Measurements from ENCODE around the gene ALDH8A1. TPM values are rescaled to one million over a fixed set of nuclear protein-coding genes. Genes with fewer than 3 reads are reported as not detected.

The ALDH8A1 gene
- total and polyA plus RNA-seq, 2 of the 13 experiments (the other 11 are each of a cell fraction or from before 2014, with no cell fraction given): 1.1 to 3.4 TPM

DNA sequence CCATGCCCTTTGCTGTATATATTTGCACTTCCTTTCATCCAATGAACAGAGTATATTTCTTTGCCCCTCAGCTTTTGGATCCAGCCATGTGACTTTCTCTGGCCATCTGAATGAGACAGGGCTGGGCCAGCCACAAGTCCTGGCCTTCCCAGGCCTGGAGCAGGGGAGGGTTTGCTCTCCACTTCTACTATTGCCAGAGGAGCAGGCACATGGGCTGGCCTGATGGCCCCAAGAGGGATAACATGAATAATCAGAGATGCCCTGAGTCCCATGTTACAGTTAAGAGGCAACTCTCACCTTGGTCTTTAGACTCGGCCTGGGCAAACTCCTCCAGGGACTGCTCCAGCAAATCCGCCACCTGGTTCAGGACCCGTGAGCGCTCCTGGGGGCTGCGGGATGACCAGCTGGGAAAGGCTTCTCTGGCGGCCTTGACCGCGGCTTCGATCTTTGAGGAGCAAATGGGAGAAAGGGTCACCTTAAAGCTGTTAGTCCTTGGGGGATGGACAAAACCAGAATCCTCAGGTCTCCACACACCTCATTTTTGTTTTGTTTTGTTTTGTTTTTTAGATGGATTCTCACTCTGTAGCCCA is 6.3 kb downstream of the ALDH8A1 start:
- Histone ChIP-seq H3K4me2 (ENCODE audit: low read depth, low read length) (no peak overlapping the region), H3K79me2 (ENCODE audit: insufficient read depth, low read length) (no peaks in the 10 kb centered on the region), H2AFZ (ENCODE audit: low read length) (no peak overlapping the region), H4K20me1 (ENCODE audit: insufficient read depth, low read length) (no peaks in the 10 kb centered on the region), H3K4me3 (replicated peaks in 1 of 3; ENCODE audit: insufficient read depth in 1 of 3, low read depth in 2 of 3, low read length in 3 of 3) (no peak overlapping the region), H3K9me3 (ENCODE audit: low read length) (no peaks in the 10 kb centered on the region), H3K27ac (ENCODE audit: extremely low read length, insufficient read depth, low read length) (no peak overlapping the region), H3K27me3 (ENCODE audit: control insufficient read depth in 1 of 2, insufficient read depth in 2 of 2, low read length in 2 of 2) (no peaks in the 10 kb centered on the region), H3K9ac (ENCODE audit: insufficient read depth, low read depth, low read length) (no peak overlapping the region), H3K4me1 (ENCODE audit: insufficient read depth, low read length) (peaks cover 2% of the 10 kb centered on the region), H3K36me3 (replicated peaks in 1 of 2; ENCODE audit: control insufficient read depth in 1 of 2, insufficient read depth in 2 of 2, low read length in 2 of 2) (no peaks in the 10 kb centered on the region)
- no TSS peak for BruUV-seq (replicated peaks)
- DNase-seq (ENCODE audit: low spot score): no peak
- intact Hi-C loops (cut with micrococcal nuclease; ENCODE audit: unreplicated experiment): loop anchor here (5.0 kb wide), 1 partner anchor 1021 kb away; no protein-coding TSS in a partner anchor
- ChIA-PET CTCF (ENCODE audit: low intra/inter-chr PET ratio, low total read pairs) (no interaction called here), POLR2A (no interaction called here)
- 82% methylated on average over 9 of the region's 9 CpGs for WGBS (ENCODE audit: low lambda C conversion rate)
- peak; percentile 31; the same call in 1 of the 3 replicates for ATAC-seq
- in situ Hi-C loops (cut with HindIII; ENCODE audit: extremely low pct_ligation_motif_present, low pct_unique_long_range_greater_than_20kb): no loop called here
- no peak for FAIRE-seq
- TF ChIP-seq ZBTB33 (CRISPR knock-in tag; IDR thresholded peaks at IDR 0.05) (peak; percentile 81), ZNF251 (CRISPR knock-in tag; IDR thresholded peaks at IDR 0.05) (no peak)

DNA sequence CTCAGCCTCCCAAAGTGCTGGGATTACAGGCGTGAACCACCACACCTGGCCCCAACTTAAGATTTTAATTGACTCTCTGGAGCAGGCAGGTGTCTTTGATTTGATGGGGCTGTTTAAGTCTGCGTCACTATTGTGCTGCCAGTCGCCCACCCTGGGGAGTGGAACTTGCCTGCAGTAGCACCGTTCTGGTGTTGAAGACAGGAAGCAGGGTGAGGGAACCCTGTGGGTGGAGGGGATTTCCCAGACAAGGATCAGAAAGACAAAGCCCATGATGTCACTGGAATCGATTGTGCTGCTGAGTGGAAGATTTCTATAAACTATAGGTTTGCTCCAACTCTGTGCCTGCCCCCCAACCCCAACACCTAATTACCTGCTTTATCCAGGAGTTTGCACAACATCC is 11.0 kb downstream of the ALDH8A1 start:
- H3K27me3 ChIP-seq (ENCODE audit: control insufficient read depth in 1 of 2, insufficient read depth in 2 of 2, low read length in 2 of 2): no peaks in the 10 kb centered on the region
- 78% methylated on average over 5 of the region's 5 CpGs for WGBS (ENCODE audit: low lambda C conversion rate)
- no peak overlapping the region for H3K4me3 ChIP-seq (replicated peaks in 1 of 3; ENCODE audit: insufficient read depth in 1 of 3, low read depth in 2 of 3, low read length in 3 of 3)
- intact Hi-C loops (cut with micrococcal nuclease; ENCODE audit: unreplicated experiment) (no loop called here), in situ Hi-C loops (cut with HindIII; ENCODE audit: extremely low pct_ligation_motif_present, low pct_unique_long_range_greater_than_20kb) (loop anchor here (10.0 kb wide), 1 partner anchor 814 kb away; no protein-coding TSS in a partner anchor)
- no peaks in the 10 kb centered on the region for H3K79me2 ChIP-seq (ENCODE audit: insufficient read depth, low read length)
- no peak overlapping the region for H2AFZ ChIP-seq (ENCODE audit: low read length)
- TF ChIP-seq ZNF704 (CRISPR knock-in tag; IDR thresholded peaks at IDR 0.05; ENCODE audit: borderline replicate concordance) (no peak), ZNF572 (CRISPR knock-in tag; IDR thresholded peaks at IDR 0.05) (no peak), GATAD1 (CRISPR knock-in tag; IDR thresholded peaks at IDR 0.05) (no peak), ZNF672 (CRISPR knock-in tag; IDR thresholded peaks at IDR 0.05) (no peak)
- TF ChIP-seq, protein P1, sequence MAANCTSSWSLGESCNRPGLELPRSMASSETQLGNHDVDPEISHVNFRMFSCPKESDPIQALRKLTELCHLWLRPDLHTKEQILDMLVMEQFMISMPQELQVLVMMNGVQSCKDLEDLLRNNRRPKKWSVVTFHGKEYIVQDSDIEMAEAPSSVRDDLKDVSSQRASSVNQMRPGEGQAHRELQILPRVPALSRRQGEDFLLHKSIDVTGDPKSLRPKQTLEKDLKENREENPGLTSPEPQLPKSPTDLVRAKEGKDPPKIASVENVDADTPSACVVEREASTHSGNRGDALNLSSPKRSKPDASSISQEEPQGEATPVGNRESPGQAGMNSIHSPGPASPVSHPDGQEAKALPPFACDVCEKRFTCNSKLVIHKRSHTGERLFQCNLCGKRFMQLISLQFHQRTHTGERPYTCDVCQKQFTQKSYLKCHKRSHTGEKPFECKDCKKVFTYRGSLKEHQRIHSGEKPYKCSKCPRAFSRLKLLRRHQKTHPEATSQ (CRISPR knock-in tag; IDR thresholded peaks at IDR 0.05; ENCODE audit: borderline replicate concordance): no peak
- TF ChIP-seq, protein P2, sequence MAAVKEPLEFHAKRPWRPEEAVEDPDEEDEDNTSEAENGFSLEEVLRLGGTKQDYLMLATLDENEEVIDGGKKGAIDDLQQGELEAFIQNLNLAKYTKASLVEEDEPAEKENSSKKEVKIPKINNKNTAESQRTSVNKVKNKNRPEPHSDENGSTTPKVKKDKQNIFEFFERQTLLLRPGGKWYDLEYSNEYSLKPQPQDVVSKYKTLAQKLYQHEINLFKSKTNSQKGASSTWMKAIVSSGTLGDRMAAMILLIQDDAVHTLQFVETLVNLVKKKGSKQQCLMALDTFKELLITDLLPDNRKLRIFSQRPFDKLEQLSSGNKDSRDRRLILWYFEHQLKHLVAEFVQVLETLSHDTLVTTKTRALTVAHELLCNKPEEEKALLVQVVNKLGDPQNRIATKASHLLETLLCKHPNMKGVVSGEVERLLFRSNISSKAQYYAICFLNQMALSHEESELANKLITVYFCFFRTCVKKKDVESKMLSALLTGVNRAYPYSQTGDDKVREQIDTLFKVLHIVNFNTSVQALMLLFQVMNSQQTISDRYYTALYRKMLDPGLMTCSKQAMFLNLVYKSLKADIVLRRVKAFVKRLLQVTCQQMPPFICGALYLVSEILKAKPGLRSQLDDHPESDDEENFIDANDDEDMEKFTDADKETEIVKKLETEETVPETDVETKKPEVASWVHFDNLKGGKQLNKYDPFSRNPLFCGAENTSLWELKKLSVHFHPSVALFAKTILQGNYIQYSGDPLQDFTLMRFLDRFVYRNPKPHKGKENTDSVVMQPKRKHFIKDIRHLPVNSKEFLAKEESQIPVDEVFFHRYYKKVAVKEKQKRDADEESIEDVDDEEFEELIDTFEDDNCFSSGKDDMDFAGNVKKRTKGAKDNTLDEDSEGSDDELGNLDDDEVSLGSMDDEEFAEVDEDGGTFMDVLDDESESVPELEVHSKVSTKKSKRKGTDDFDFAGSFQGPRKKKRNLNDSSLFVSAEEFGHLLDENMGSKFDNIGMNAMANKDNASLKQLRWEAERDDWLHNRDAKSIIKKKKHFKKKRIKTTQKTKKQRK (IDR thresholded peaks at IDR 0.05; ENCODE audit: low read length): no peak
- H3K27ac ChIP-seq (ENCODE audit: extremely low read length, insufficient read depth, low read length): no peak overlapping the region
- no peaks in the 10 kb centered on the region for H3K9me3 ChIP-seq (ENCODE audit: low read length)
- ATAC-seq: no peak
- H3K36me3 ChIP-seq (replicated peaks in 1 of 2; ENCODE audit: control insufficient read depth in 1 of 2, insufficient read depth in 2 of 2, low read length in 2 of 2): no peaks in the 10 kb centered on the region
- H3K9ac ChIP-seq (ENCODE audit: insufficient read depth, low read depth, low read length): no peak overlapping the region
- ChIA-PET CTCF (ENCODE audit: low intra/inter-chr PET ratio, low total read pairs) (interaction anchor here (1.8 kb wide), 1 partner anchor 782 kb away, joined by 5 read pairs; no protein-coding TSS in a partner anchor), POLR2A (no interaction called here)
- H4K20me1 ChIP-seq (ENCODE audit: insufficient read depth, low read length): no peaks in the 10 kb centered on the region
- DNase-seq (ENCODE audit: low spot score): no peak
- no peak overlapping the region for H3K4me2 ChIP-seq (ENCODE audit: low read depth, low read length)
- FAIRE-seq: no peak
- BruUV-seq (replicated peaks): no TSS peak
- H3K4me1 ChIP-seq (ENCODE audit: insufficient read depth, low read length): peaks cover 6% of the 10 kb centered on the region

Data from HepG2 (cell line).